ENCODE measurements around the gene ZNF280B. TPM values are rescaled to one million over a fixed set of nuclear protein-coding genes. Genes with fewer than 3 reads are reported as not detected.
"Not testable (repeated sequence)": the region's sequence is repeated elsewhere in the genome, so short reads cannot be mapped to it uniquely, and the experiment has no call there.

Gene ZNF280B
- total RNA-seq, 2 experiments from 2014 or later, result 2.4 to 2.7 TPM

DNA sequence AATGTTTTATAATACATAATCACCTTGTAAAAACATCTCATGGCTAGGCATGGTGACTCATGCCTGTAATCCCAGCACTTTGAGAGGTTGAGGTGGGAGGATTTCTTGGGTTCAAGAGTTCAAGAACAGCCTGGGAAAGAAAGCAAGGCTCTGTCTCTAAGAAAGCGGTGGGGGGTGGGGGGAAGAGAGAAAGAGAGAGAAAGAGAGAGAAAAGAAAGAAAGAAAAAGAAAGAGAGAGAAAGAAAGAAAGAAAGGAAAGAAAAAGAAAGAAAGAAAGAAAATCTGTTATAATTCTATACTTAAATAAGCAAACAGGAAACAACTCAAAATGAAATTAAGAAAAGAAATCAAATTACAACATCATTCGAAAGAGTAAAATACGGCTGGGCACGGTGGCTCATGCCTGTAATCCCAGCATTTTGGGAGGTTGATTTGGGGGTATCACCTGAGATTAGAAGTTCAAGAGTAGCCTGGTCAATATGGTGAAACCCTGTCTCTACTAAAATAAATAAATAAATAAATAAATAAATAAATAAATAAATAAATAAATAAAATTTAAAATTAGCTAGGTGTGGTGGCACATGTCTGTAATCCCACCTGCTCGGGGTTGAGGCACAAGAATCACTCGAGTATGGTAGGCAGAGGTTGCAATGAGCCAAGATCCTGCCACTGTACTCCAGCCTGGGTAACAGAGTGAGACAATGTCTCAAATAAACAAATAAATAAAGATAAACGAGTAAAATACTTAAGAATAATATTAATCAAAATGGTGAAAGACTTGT lies 65.4 kb downstream of the ZNF280B start:
- DNase-seq (no peak), ATAC-seq (ENCODE audit: low read depth) (no peak)
- Mint-ChIP-seq H3K4me3 (no peak overlapping the region), H3K9me3 (no peaks in the 10 kb centered on the region), H3K27ac (no peak overlapping the region), H3K4me1 (no peaks in the 10 kb centered on the region), H3K36me3 (no peaks in the 10 kb centered on the region), H3K27me3 (peaks cover 40% of the 10 kb centered on the region)
- POLR2A ChIA-PET, result no interaction called here

- H3K4me1 Mint-ChIP-seq; DNase-seq; H3K27ac Mint-ChIP-seq; POLR2A ChIA-PET; H3K4me3 Mint-ChIP-seq; H3K36me3 Mint-ChIP-seq; H3K9me3 Mint-ChIP-seq; ATAC-seq (ENCODE audit: low read depth): not testable (repeated sequence)
- H3K27me3 Mint-ChIP-seq, result peaks cover 44% of the 10 kb centered on the region
Observed at GRCh38 chr22:22441626-22442025, 66.9 kb downstream of the ZNF280B start.

GRCh38 chr22:22440188-22440587 lies 68.4 kb downstream of the ZNF280B start:
- ATAC-seq (ENCODE audit: low read depth), result no peak
- H3K4me1 Mint-ChIP-seq, result no peaks in the 10 kb centered on the region

More at GRCh38 chr22:22440188-22440587, 68.4 kb downstream of the ZNF280B start:
- no peaks in the 10 kb centered on the region for H3K9me3 Mint-ChIP-seq
- no peak overlapping the region for H3K4me3 Mint-ChIP-seq
- POLR2A ChIA-PET, result no interaction called here
- no peaks in the 10 kb centered on the region for H3K36me3 Mint-ChIP-seq
- DNase-seq, result no peak
- no peak overlapping the region for H3K27ac Mint-ChIP-seq
- peaks cover 44% of the 10 kb centered on the region for H3K27me3 Mint-ChIP-seq

Other genes starting within 250 kb of the ZNF280B start
- not detected for gene ZNF280A, start 11.5 kb upstream of the ZNF280B start, total RNA-seq
- gene PRAME, start 50.5 kb upstream of the ZNF280B start, total RNA-seq, result not detected
- not detected for gene GGTLC2, start 135.9 kb upstream of the ZNF280B start, total RNA-seq